GM19463 (cell line): Measurements from ENCODE around the gene NUFIP2.
"Not testable (repeated sequence)": the region's sequence is repeated elsewhere in the genome, so short reads cannot be mapped to it uniquely, and the experiment has no call there.

Experiments used
- ATAC-seq: cut with Tn5 transposase; IDR thresholded peaks from one replicate; pipeline ENCODE4 v1.9.1; 2021; ENCODE audit warnings: mild to moderate bottlenecking, moderate library complexity; ENCODE audit not compliant: unreplicated experiment

Gene NUFIP2

GRCh38 chr17:29293890-29294579, at the start of gene NUFIP2:
Gene NUFIP2 (minus strand): TSS chr17:29294148. CDS start chr17:29294059, 89 bp downstream.
- ATAC-seq, result peak; percentile 83

- ATAC-seq, result no peak
Measured at GRCh38 chr17:29342158-29342765, 48.3 kb upstream of the NUFIP2 start.

- no peak for ATAC-seq
Measured at GRCh38 chr17:29341726-29342125, 47.8 kb upstream of the NUFIP2 start.

- ATAC-seq, result not testable (repeated sequence)
Measured at GRCh38 chr17:29339016-29339415, 45.1 kb upstream of the NUFIP2 start.

GRCh38 chr17:29331708-29332085, 37.7 kb upstream of the NUFIP2 start:
- ATAC-seq, result no peak

- ATAC-seq, result no peak
Measured at GRCh38 chr17:29331075-29331707, 37.2 kb upstream of the NUFIP2 start.

- no peak for ATAC-seq
Measured at GRCh38 chr17:29327412-29327811, 33.5 kb upstream of the NUFIP2 start.

- no peak for ATAC-seq
Measured at GRCh38 chr17:29326023-29326813, 32.3 kb upstream of the NUFIP2 start.

GRCh38 chr17:29322363-29322762, 28.4 kb upstream of the NUFIP2 start:
- ATAC-seq, result no peak

GRCh38 chr17:29303386-29303785, 9.4 kb upstream of the NUFIP2 start:
- no peak for ATAC-seq

GRCh38 chr17:29299031-29299430, 5.1 kb upstream of the NUFIP2 start:
- ATAC-seq, result no peak

GRCh38 chr17:29295420-29295819, 1.5 kb upstream of the NUFIP2 start:
- ATAC-seq, result no peak

- no peak for ATAC-seq
Measured at GRCh38 chr17:29294580-29294900, 592 bp upstream of the NUFIP2 start.

GRCh38 chr17:29292992-29293889, 707 bp downstream of the NUFIP2 start:
- ATAC-seq, result no peak

GRCh38 chr17:29292071-29292991, 1.6 kb downstream of the NUFIP2 start:
- no peak for ATAC-seq

- no peak for ATAC-seq
Measured at GRCh38 chr17:29291163-29291752, 2.7 kb downstream of the NUFIP2 start.

GRCh38 chr17:29289852-29290251, 4.1 kb downstream of the NUFIP2 start:
- ATAC-seq, result no peak

GRCh38 chr17:29283961-29284360, 10.0 kb downstream of the NUFIP2 start:
- ATAC-seq, result no peak

GRCh38 chr17:29283496-29283895, 10.5 kb downstream of the NUFIP2 start:
- no peak for ATAC-seq
